ENCODE results near the gene XYLT2. TPM values are rescaled to one million over a fixed set of nuclear protein-coding genes. Genes with fewer than 3 reads are reported as not detected.

Gene XYLT2
- total and polyA plus RNA-seq, 2 of the 13 experiments (the other 11 are each of a cell fraction or from before 2014, with no cell fraction given) = 17.0 to 22.1 TPM

DNA sequence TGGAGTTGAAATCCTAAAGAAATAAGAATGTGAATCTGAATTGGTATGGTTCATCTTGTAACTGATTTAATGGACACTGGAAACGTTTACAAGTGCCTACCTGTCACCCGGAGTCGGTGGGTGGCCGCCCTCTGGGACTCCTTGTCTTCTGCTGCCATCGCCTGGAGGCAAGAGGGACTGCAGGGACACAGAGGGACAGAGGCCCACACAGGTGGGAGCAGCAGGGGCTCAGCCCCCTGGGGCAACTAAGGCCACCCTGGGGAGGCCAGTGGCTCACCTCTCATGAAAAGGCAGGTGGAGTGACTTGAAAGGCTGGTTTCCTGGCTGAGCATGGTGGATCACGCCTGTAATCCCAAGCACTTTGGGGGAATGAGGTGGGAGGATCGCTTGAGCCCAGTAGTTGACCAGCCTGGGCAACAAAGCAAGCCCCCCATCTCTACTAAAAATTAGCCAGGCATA lies 48.5 kb upstream of the XYLT2 start (continued):
- peak; percentile 66; the same call in 1 of the 2 replicates for TF ChIP-seq KLF12 (CRISPR knock-in tag; IDR thresholded peaks at IDR 0.05; ENCODE audit: borderline replicate concordance)
- TF ChIP-seq HOXA3 (CRISPR knock-in tag; IDR thresholded peaks at IDR 0.05) = peak; percentile 23; the same call in 1 of the 2 replicates
- TF ChIP-seq, protein P1, sequence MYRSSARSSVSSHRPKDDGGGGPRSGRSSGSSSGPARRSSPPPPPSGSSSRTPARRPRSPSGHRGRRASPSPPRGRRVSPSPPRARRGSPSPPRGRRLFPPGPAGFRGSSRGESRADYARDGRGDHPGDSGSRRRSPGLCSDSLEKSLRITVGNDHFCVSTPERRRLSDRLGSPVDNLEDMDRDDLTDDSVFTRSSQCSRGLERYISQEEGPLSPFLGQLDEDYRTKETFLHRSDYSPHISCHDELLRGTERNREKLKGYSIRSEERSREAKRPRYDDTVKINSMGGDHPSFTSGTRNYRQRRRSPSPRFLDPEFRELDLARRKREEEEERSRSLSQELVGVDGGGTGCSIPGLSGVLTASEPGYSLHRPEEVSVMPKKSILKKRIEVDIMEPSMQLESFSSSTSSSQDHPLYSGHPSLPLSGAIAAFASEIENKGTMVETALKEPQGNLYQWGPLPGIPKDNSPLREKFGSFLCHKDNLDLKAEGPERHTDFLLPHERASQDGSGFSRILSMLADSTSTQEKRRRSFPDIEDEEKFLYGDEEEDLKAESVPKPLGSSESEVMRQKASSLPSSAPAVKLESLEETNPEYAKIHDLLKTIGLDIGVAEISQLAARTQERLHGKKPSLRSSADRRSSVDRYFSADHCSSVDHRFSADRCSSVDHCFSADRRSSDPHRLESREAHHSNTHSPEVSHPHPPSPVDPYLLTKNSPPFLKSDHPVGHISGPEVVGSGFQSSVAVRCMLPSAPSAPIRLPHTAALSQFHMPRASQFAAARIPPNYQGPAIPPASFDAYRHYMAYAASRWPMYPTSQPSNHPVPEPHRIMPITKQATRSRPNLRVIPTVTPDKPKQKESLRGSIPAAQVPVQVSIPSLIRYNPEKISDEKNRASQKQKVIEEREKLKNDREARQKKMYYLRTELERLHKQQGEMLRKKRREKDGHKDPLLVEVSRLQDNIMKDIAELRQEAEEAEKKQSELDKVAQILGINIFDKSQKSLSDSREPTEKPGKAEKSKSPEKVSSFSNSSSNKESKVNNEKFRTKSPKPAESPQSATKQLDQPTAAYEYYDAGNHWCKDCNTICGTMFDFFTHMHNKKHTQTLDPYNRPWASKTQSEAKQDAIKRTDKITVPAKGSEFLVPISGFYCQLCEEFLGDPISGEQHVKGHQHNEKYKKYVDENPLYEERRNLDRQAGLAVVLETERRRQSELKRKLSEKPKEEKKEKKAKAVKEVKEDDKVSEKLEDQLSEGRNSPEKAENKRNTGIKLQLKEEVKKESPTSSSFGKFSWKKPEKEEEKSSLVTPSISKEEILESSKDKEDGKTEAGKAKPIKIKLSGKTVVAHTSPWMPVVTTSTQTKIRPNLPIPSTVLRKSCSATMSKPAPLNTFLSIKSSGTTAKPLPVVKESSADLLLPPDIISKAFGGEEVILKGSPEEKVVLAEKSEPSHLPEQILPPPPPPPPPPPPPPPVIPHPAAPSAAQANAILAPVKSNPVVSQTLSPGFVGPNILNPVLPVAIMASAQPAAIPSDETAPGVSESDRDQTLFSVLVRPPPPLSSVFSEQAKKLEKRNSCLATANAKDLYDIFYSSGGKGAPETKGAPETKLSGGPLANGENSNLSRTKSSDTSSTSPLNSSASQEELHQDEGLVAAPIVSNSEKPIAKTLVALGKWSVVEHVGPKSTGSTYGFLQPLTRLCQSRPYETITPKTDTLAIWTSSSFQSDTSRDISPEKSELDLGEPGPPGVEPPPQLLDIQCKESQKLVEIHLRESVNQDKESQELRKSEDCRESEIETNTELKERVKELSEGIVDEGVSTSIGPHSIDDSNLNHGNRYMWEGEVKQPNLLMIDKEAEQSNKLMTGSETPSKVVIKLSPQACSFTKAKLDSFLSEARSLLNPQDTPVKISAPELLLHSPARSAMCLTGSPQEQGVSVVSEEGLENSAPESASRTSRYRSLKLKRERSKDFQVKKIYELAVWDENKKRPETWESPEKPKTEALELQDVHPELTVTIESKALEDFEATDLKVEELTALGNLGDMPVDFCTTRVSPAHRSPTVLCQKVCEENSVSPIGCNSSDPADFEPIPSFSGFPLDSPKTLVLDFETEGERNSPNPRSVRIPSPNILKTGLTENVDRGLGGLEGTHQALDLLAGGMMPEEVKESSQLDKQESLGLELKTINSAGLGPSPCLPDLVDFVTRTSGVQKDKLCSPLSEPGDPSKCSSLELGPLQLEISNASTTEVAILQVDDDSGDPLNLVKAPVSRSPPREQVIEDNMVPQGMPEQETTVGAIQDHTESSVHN (CRISPR knock-in tag; IDR thresholded peaks at IDR 0.05) = no peak
- no peak for TF ChIP-seq NFE2L1 (CRISPR knock-in tag; IDR thresholded peaks at IDR 0.05; ENCODE audit: borderline replicate concordance)
- no peak for TF ChIP-seq NFE2L2 (IDR thresholded peaks at IDR 0.05; ENCODE audit: low read length)
- 0 out of 2 replicates have a peak, but pooled peaks have one; percentile 51 for TF ChIP-seq MEIS2 (CRISPR knock-in tag; IDR thresholded peaks at IDR 0.05)
- no peak for TF ChIP-seq ZNF550 (CRISPR knock-in tag; IDR thresholded peaks at IDR 0.05; ENCODE audit: borderline replicate concordance)
- TF ChIP-seq HNF4G (IDR thresholded peaks at IDR 0.05; ENCODE audit: borderline replicate concordance, low read depth, low read length) = no peak
- TF ChIP-seq HNF4G (CRISPR knock-in tag; IDR thresholded peaks at IDR 0.05; ENCODE audit: borderline replicate concordance, low read depth) = no peak
- TF ChIP-seq NONO (IDR thresholded peaks at IDR 0.05) = no peak
- no peak for TF ChIP-seq NONO (CRISPR knock-in tag; conservative IDR thresholded peaks at IDR 0.05)
- peak; percentile 45; the same call in 1 of the 2 replicates for TF ChIP-seq ZFX (CRISPR knock-in tag; IDR thresholded peaks at IDR 0.05; ENCODE audit: low read depth)
- TF ChIP-seq KDM2A (CRISPR knock-in tag; IDR thresholded peaks at IDR 0.05; ENCODE audit: borderline replicate concordance, low read depth) = peak; percentile 86
- peak; percentile 13; the same call in 1 of the 2 replicates for TF ChIP-seq ETV5 (CRISPR knock-in tag; IDR thresholded peaks at IDR 0.05; ENCODE audit: borderline replicate concordance)
- TF ChIP-seq, protein P2, sequence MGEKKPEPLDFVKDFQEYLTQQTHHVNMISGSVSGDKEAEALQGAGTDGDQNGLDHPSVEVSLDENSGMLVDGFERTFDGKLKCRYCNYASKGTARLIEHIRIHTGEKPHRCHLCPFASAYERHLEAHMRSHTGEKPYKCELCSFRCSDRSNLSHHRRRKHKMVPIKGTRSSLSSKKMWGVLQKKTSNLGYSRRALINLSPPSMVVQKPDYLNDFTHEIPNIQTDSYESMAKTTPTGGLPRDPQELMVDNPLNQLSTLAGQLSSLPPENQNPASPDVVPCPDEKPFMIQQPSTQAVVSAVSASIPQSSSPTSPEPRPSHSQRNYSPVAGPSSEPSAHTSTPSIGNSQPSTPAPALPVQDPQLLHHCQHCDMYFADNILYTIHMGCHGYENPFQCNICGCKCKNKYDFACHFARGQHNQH (CRISPR knock-in tag; IDR thresholded peaks at IDR 0.05) = peak; percentile 37; the same call in 1 of the 2 replicates
- peak; percentile 47; the same call in 1 of the 2 replicates for TF ChIP-seq THAP11 (CRISPR knock-in tag; IDR thresholded peaks at IDR 0.05)
- TF ChIP-seq ZNF703 (CRISPR knock-in tag; IDR thresholded peaks at IDR 0.05; ENCODE audit: borderline replicate concordance) = no peak
- TF ChIP-seq MXD4 (CRISPR knock-in tag; IDR thresholded peaks at IDR 0.05) = 0 out of 2 replicates have a peak, but pooled peaks have one; percentile 29
- no peak for TF ChIP-seq ZNF549 (CRISPR knock-in tag; IDR thresholded peaks at IDR 0.05)
- peak; percentile 98 for TF ChIP-seq RAD21 (CRISPR knock-in tag; IDR thresholded peaks at IDR 0.05)
- no peak for TF ChIP-seq HHEX (CRISPR knock-in tag; IDR thresholded peaks at IDR 0.05)
- TF ChIP-seq ZNF335 (CRISPR knock-in tag; IDR thresholded peaks at IDR 0.05) = 0 out of 2 replicates have a peak, but pooled peaks have one; percentile 39
- TF ChIP-seq REXO4 (CRISPR knock-in tag; IDR thresholded peaks at IDR 0.05; ENCODE audit: borderline replicate concordance) = no peak

Data from HepG2 (cell line).